GM18517 (cell line): ENCODE results near the gene SLC6A14.

Experiments used
- ATAC-seq: cut with Tn5 transposase; IDR thresholded peaks from one replicate; pipeline ENCODE4 v1.9.1; 2021; ENCODE audit warnings: mild to moderate bottlenecking, moderate library complexity; ENCODE audit not compliant: unreplicated experiment

SLC6A14 gene, protein sequence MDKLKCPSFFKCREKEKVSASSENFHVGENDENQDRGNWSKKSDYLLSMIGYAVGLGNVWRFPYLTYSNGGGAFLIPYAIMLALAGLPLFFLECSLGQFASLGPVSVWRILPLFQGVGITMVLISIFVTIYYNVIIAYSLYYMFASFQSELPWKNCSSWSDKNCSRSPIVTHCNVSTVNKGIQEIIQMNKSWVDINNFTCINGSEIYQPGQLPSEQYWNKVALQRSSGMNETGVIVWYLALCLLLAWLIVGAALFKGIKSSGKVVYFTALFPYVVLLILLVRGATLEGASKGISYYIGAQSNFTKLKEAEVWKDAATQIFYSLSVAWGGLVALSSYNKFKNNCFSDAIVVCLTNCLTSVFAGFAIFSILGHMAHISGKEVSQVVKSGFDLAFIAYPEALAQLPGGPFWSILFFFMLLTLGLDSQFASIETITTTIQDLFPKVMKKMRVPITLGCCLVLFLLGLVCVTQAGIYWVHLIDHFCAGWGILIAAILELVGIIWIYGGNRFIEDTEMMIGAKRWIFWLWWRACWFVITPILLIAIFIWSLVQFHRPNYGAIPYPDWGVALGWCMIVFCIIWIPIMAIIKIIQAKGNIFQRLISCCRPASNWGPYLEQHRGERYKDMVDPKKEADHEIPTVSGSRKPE

DNA sequence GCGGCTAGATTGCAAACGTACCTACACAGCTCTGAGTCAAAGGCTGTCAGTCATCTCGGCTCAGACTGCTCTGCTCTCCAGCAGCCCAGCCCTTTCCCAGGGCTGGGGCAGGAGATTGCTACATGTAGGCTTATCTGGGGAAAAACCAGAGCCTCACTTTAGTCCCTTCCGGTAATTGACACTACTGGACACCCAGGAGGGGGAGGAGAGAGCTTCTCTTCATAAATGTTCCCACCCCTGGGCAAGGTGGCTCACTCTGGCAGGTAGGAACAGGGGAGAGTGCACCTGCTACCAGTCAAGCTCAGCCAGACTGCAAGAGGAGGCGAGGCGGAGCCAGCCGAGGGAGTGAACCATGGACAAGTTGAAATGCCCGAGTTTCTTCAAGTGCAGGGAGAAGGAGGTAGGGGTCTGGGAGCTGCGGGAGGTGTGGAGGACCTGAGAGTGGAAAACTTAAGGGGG lies at the start of gene SLC6A14:
Gene SLC6A14 (plus strand): TSS at position 249 of the 459 bp plus-strand sequence. CDS start 104 bp downstream, at position 353.
- no peak for ATAC-seq

DNA sequence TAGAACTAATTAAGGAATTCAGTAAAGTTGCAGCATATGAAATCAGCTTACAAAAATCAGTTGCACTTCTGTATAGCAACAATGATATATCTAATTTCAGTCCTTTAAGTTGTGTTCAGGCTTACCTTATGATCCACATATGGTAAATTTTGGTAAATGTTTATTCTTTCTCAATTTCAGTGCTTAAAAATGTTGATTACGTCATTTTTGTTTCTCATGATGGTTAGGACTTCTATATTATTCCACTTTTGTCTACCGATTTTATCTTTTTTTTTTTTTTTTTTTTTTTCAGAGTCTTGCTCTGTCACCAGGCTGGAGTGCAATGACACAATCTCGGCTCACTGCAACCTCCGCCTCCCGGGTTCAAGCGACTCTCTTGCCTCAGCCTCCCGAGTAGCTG lies 40.7 kb upstream of the SLC6A14 start:
- ATAC-seq, result no peak

DNA sequence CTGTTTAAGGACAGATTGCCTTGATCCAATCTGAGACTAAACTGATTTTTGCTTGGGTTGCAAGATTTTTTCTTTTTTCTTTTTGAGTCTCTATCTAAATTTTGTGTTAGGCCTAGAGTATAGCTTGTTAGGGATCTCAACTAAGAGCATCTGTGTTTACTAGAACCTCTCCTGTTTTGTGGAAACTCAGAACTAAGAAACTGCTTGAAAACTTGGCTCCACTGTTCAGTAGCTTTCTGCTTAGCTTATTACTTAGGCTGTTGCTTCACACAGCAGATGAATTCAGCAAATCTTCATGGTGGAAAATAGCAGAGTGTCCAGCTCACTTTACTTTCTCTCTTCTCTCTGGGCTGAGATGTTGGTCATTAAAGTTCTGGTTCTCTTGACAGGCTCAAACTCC lies 36.7 kb upstream of the SLC6A14 start:
- no peak for ATAC-seq

DNA sequence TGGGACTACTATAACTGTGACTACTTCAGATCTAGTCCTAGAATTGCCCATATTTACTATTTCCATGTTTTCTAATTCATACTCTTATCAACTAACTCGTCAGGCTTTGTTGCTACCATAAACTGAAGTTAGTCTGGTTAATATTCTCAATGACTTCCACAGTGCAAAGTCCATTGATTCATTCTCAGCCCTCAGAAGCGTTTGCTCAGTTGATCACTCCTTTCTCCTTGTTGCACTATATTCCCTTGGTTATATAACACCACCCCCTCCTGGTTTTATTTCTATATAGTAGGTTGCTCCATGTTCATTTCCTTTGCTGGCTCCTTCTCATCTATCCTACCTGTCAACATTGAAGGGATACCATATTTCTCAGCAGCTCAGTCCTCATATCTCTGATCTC lies 27.2 kb upstream of the SLC6A14 start:
- no peak for ATAC-seq

DNA sequence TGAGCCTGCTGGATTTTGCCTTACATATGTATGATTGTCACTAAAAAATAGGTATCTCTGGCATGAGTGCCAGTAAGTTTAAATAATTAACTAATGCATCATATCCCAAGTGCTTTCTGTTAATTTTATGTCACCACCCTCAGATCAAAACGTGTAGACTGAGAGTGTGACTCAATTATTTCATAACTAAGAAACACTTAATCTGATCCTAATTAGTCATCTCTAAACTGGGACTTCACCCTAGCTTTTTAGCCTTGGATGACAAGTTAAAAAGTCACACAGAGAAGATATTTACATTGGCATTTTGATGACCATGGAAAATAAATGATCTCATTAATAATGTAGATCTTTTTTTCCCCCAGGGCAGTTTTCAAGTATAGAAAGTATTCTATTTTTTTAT lies 23.1 kb upstream of the SLC6A14 start:
- no peak for ATAC-seq

DNA sequence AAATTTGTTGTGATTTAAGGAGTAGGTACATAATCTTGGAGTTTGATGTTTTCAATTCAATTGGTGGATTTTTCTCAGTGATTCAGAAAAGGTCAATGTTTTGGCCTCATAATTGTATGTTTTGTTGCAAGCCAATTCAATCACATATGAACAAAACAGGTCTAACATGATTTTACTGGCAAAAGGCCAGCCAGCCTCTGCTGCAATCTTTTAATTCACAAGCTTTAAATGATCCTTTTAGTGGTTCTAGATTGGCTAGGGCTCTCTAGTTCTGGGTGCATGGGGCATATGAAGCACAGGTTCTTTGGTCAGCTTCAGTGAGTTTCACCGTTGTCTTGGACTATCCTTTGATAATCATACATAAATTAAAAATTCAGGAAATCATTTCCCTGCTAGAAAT lies 19.2 kb upstream of the SLC6A14 start:
- no peak for ATAC-seq

DNA sequence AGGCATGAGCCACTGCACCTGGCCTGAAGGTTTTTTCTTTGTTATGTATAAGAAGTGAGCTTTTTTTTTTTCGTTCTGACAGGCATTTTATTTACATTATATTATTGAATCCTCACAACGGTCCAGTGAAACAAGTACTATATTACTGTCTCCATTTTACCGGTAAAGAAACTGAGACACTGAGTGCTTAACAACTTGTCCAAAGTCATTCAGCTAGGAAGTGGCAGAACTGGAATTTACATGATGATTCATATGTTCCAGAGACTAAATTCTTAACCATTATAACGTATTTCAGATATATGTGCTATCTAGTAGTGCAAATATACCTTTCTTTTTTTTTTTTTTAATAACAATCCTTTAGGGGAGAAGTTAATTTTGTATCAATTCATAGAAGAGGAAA lies 18.4 kb upstream of the SLC6A14 start:
- no peak for ATAC-seq

DNA sequence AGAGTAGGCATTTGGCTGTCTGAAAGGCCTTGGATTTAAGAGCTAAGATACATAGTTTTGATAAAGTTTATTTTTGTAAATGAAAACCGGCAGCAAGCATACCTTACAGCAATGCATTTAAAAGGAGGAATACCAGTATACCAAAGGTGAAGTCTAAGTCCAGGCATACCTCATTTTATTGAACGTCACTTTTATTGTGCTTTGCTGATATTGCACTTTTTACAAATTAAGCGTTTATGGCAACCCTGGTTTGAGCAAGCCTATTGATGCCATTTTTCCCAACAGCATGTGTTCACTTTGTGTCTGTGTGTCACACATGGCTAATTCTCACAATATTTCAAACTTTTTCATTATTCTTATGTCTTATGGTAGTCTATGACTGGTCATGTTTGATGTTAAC lies 8.4 kb upstream of the SLC6A14 start:
- no peak for ATAC-seq

DNA sequence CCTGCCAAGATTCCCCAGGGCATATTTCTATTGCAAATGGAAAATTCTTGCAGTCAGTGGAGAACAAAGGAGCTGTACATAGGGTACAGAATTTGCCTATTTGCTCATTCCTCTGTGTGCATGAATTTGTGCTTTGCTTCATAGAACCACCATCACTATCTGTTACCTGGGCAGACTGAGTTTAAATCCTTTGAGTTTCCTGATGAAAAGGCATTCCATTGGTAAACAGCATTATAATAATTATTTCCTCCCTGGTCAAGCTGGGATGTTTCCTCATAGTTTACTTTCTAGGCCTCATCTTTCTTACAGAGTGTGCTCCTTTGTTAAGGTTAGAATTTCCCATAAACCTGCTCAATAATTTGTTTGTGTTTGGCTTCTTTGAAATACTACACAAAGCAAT lies 809 bp upstream of the SLC6A14 start:
- ATAC-seq, result no peak

DNA sequence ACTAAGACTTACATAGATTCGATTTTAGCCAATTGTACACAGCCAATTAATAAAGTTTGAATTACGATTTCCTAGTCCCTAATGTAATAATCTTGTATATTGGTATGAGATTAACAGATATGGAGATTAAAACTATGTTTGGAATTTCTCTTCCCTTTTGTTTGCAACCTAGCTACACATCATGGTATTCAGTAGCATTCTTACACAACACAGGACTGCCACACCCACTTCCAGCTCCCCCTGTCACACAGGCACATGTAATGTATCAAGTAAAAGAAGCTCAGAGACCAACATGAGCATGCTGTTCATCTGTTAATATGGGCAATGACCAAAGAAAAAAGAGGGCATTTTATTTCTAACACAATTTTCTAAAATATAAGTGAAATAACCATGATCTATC lies 12.8 kb downstream of the SLC6A14 start:
- ATAC-seq, result no peak

DNA sequence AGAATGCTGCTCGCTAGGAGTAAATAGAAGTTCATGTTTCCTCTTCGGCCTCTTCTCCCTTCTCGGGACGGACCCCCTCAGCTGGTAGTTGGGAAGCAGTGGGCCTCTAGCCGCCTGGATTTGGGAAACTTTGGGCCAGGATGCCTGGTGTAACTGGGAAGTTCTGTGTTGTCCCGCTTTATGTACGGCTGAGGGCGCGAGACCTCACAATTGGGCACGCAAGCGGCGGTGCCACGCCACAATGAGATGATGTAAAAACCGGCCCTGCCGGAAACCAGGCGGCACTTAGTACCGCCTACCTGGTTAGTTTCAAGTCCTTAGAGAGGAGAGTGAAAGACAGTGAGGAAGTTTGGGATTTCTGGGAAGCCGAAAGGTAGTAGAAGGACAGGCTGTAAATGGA lies 26.4 kb downstream of the SLC6A14 start, which contains the start of gene CT83:
Gene CT83 (minus strand): TSS at position 155 of the 400 bp plus-strand sequence. CDS start 120 bp downstream, at position 35.
- no peak for ATAC-seq

DNA sequence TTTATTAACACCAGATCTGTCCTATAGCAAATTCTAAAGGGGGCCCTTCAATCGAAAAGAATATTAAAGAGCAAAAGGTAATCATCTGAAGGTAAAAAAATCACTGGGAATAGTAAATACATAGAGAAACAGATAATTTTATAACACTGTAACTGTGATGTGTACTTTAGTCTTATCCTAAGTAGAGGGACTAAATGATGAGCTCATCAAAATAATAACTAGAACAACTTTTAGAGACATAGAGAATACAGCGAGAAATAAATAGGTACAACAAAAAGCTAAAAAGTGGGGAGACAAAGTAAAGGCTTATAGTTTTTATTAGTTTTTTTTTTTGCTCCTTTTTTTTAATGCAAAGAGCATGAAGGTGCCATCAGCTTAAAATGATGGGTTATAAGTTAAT lies 43.7 kb downstream of the SLC6A14 start:
- ATAC-seq, result no peak

DNA sequence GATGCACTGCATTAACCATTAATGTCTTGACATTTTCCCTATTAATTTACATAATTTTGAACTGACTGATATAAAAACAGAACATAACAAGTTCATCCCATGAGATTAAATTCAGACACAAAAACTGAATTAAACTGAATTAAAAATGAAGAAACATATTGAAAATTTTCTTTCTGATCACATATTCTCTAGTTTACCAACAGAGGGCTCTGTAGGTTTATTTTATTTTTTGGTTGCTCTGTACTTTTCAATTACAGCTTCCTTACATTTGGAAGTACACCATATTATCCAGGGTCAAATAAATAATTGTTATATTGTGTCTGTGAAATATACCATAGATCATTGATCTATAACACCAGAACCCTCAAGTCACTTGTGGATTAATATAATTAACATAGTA lies 53.7 kb downstream of the SLC6A14 start:
- no peak for ATAC-seq

DNA sequence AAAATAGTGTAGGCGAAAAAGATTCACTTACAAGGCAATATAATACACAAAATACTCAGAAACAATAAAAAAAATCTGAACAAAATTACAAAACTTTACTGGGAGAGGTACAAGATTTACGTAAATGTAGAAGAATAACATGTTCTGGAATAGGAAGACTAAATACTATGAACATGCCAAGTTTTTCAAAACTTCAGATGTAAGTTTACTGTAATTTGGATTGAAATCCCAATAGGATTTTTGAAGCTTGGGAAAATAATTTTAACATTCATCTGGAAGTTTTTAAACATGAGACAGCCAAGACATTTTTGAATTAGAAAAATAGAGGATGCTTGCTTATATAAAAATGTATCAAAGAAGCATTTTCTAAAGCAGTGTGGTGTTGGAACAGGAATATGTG lies 56.9 kb downstream of the SLC6A14 start:
- ATAC-seq, result no peak

DNA sequence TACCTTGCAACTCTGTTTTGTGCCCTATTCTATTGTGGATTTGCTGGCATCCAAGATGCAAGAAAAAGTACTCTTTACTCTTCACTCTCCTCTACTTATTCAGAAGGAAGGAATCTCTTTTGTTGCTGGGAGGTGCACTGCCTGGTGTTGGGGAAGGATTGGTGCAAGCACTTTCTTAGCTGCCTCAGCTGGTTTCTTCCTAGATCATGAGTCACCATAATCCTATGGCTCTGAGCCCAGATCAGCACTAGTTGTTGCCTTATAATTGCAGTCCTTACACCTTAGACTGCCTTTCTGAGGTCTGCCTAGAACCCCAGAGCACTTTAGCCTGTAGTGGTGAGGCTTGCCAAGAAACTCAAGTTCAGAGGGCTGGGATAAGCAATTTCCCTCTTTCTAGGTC lies 63.4 kb downstream of the SLC6A14 start:
- no peak for ATAC-seq
